Activated CD8-positive, alpha-beta memory T cell treated with anti-CD3 and anti-CD28 coated beads for 24 hours (primary cell): ENCODE measurements around the gene CDKN2A.

Experiments used
- DNase-seq: peaks from one replicate; pipeline ENCODE4 v3.0.0-alpha.2; 2020

Gene CDKN2A

GRCh38 chr9:22005702-22006606 is 11.8 kb upstream of the CDKN2A start:
- DNase-seq = peak; percentile 55

- DNase-seq = peak; percentile 58
Measured at GRCh38 chr9:22005021-22005701, 11.0 kb upstream of the CDKN2A start.

- DNase-seq = no peak
Measured at GRCh38 chr9:22002038-22002437, 7.8 kb upstream of the CDKN2A start.

- no peak for DNase-seq
Measured at GRCh38 chr9:21998026-21998425, 3.8 kb upstream of the CDKN2A start.

GRCh38 chr9:21997480-21997879 is 3.3 kb upstream of the CDKN2A start:
- no peak for DNase-seq

- DNase-seq = no peak
Measured at GRCh38 chr9:21996858-21997257, 2.7 kb upstream of the CDKN2A start.

- DNase-seq = no peak
Measured at GRCh38 chr9:21996438-21996837, 2.2 kb upstream of the CDKN2A start.

- peak; percentile 66 for DNase-seq
Measured at GRCh38 chr9:21995666-21996398, 1.6 kb upstream of the CDKN2A start.

- peak; percentile 81 for DNase-seq
Measured at GRCh38 chr9:21995006-21995665, 944 bp upstream of the CDKN2A start.

- DNase-seq = peak; percentile 72
Measured at GRCh38 chr9:21994556-21995005, 389 bp upstream of the CDKN2A start, which contains the start of gene CDKN2B-AS1. CDKN2B-AS1 (plus strand) TSS chr9:21994791.

- DNase-seq = no peak
Measured at GRCh38 chr9:21993007-21993406, 1.2 kb downstream of the CDKN2A start.

- DNase-seq = no peak
Measured at GRCh38 chr9:21991072-21991959, 2.9 kb downstream of the CDKN2A start.

GRCh38 chr9:21989440-21990189 is 4.6 kb downstream of the CDKN2A start:
- no peak for DNase-seq

- no peak for DNase-seq
Measured at GRCh38 chr9:21988056-21988990, 5.9 kb downstream of the CDKN2A start.

GRCh38 chr9:21985964-21986667 is 8.1 kb downstream of the CDKN2A start:
- DNase-seq = no peak

GRCh38 chr9:21984101-21984500 is 10.1 kb downstream of the CDKN2A start:
- DNase-seq = no peak

GRCh38 chr9:21983561-21983935 is 10.6 kb downstream of the CDKN2A start:
- DNase-seq = no peak

- no peak for DNase-seq
Measured at GRCh38 chr9:21982861-21983560, 11.2 kb downstream of the CDKN2A start.
